ENCODE results near the gene CHMP5.

DNA sequence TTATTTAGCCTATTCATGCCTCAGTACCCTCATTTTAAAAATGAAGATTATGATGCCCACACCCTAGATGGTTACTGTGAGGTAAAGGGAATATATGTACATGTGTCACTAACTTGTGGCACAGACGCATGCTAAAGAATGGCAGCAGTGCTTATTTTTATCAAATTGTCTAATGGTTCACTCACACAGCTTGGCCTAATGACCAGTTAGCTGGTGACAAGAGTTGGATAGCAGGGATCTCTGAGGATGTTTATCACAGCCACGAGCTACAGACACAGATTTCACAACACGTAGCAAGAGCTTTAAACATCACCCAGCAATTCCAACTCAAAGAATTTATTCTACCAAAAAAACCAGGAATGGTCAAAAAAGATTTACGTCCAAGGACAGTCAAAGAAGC lies 7.6 kb upstream of the CHMP5 start:
- TF ChIP-seq POLR2A (IDR thresholded peaks at IDR 0.05) (no peak), CTCF (IDR thresholded peaks at IDR 0.05) (no peak)

Data from body of pancreas (tissue), 4 donors.